Osteoblast (primary cell): ENCODE results near the gene ZSCAN23. TPM values are rescaled to one million over a fixed set of nuclear protein-coding genes. Genes with fewer than 3 reads are reported as not detected.

Source experiments
- DNase-seq: peaks from one replicate; pipeline ENCODE4 v3.0.0; 2011; ENCODE audit warnings: low spot score, mixed read lengths; ENCODE audit not compliant: insufficient read length; ENCODE audit errors: missing footprints
- H2AFZ ChIP-seq: 2 replicates; pipeline ENCODE4 v1.6.0; 2011; ENCODE audit warnings: mild to moderate bottlenecking, low read length
- H3K27ac ChIP-seq: 2 replicates; pipeline ENCODE4 v1.5.1; 2011; ENCODE audit warnings: mild to moderate bottlenecking, low read depth, low read length, moderate library complexity
- H3K27me3 ChIP-seq: 2 replicates; pipeline ENCODE4 v1.6.0; 2012; ENCODE audit warnings: mild to moderate bottlenecking, control low read depth, inconsistent platforms, low read length, moderate library complexity; ENCODE audit not compliant: insufficient read depth
- H3K36me3 ChIP-seq: 2 replicates; pipeline ENCODE4 v1.5.1; 2011; ENCODE audit warnings: mild to moderate bottlenecking, low read length, control low read depth, moderate library complexity; ENCODE audit not compliant: insufficient read depth
- H3K4me1 ChIP-seq: 2 replicates; pipeline ENCODE4 v1.5.1; 2011; ENCODE audit warnings: mild to moderate bottlenecking, low read length, control low read depth, moderate library complexity; ENCODE audit not compliant: insufficient read depth
- H3K4me2 ChIP-seq: 2 replicates; pipeline ENCODE4 v1.6.0; 2011; ENCODE audit warnings: mild to moderate bottlenecking, low read length; ENCODE audit not compliant: insufficient read depth
- H3K4me3 ChIP-seq: fragments of 200-600 bp; sonication (generic); 3 replicates; pipeline ENCODE4 v1.5.1; 2012; ENCODE audit warnings: mild to moderate bottlenecking, low read length, inconsistent platforms; ENCODE audit not compliant: insufficient read depth
- H3K79me2 ChIP-seq: 2 replicates; pipeline ENCODE4 v1.6.0; 2012; ENCODE audit warnings: mild to moderate bottlenecking, low read length, control low read depth, inconsistent platforms; ENCODE audit not compliant: insufficient read depth
- H3K9me3 ChIP-seq: 2 replicates; pipeline ENCODE4 v1.5.1; 2011; ENCODE audit warnings: low read depth, low read length, control low read depth
- H4K20me1 ChIP-seq: 2 replicates; pipeline ENCODE4 v1.6.0; 2012; ENCODE audit warnings: mild to moderate bottlenecking, low read length, control low read depth; ENCODE audit not compliant: insufficient read depth
- total RNA-seq: library from RNA; depleted of rRNA; stranded (reverse); fragments of >200 nt; gene quantifications from 2 replicates; pipeline ENCODE4 v1.2.3, GENCODE V29; 2012
- TF ChIP-seq, protein P1 (sequence below): IDR thresholded peaks from 2 replicates; pipeline ENCODE4 v1.5.1; 2011; ENCODE audit warnings: mild to moderate bottlenecking, low read depth, low read length, moderate library complexity; ENCODE audit errors: extremely low read depth

Gene ZSCAN23
- total RNA-seq, 1 donor: 6.9 TPM

DNA sequence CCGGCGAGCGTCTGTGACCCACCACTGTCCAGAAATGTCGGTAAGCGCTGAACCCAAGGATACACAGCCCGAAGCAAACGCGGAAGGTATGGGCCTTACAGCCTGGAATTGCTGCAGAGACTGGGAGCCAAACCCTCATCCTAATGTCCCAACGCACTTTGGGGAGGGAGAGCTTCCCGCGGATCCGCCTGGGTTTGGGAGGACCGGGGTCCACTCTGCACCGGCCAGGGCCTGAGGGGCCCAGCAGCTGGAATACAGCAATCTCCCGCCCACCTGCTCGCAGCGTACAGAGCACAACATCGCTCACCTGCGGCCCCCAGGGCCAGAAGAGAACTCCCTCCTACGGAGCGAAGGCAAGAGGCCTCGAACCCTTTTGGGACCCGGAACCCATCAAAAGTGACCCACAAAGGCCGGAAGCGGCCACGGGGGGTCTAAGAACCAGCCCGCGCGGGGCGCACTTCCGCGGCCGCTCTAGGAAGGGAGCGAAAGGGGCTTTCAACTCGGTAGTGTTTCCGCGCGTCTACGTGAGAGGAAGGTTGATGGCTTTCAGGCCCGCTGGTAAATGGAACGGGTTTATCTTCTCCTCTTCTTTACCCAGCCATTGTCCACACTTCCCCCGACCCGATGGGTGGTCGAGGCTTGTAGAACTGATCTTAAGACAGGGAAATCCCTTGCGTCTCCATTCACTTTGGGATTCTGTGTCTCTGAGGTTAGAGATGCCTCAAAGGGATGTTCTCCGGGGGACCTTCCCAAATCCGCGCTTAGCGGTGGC lies 43.8 kb downstream of the ZSCAN23 start, which contains the start of gene ZSCAN12:
Gene ZSCAN12, minus strand, starts transcription at position 398 of the 772 bp plus-strand sequence. CDS start 1,342 bp downstream, outside the sequence.
- H3K4me3 ChIP-seq: peak within 1 kb of the TSS; percentile 96
- TF ChIP-seq, protein P1, sequence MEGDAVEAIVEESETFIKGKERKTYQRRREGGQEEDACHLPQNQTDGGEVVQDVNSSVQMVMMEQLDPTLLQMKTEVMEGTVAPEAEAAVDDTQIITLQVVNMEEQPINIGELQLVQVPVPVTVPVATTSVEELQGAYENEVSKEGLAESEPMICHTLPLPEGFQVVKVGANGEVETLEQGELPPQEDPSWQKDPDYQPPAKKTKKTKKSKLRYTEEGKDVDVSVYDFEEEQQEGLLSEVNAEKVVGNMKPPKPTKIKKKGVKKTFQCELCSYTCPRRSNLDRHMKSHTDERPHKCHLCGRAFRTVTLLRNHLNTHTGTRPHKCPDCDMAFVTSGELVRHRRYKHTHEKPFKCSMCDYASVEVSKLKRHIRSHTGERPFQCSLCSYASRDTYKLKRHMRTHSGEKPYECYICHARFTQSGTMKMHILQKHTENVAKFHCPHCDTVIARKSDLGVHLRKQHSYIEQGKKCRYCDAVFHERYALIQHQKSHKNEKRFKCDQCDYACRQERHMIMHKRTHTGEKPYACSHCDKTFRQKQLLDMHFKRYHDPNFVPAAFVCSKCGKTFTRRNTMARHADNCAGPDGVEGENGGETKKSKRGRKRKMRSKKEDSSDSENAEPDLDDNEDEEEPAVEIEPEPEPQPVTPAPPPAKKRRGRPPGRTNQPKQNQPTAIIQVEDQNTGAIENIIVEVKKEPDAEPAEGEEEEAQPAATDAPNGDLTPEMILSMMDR: peak; percentile 67
- H3K79me2 ChIP-seq: peaks cover 42% of the 10 kb centered on the region
- no peaks in the 10 kb centered on the region for H3K27me3 ChIP-seq
- H4K20me1 ChIP-seq: no peaks in the 10 kb centered on the region
- peak within 1 kb of the TSS; percentile 78 for H3K27ac ChIP-seq
- H2AFZ ChIP-seq: peak within 1 kb of the TSS; percentile 98
- peaks cover 5% of the 10 kb centered on the region for H3K36me3 ChIP-seq
- H3K4me2 ChIP-seq: peak within 1 kb of the TSS; percentile 94
- peak; percentile 87 for DNase-seq
- H3K4me1 ChIP-seq: peaks cover 4% of the 10 kb centered on the region
- H3K9me3 ChIP-seq: no peaks in the 10 kb centered on the region

DNA sequence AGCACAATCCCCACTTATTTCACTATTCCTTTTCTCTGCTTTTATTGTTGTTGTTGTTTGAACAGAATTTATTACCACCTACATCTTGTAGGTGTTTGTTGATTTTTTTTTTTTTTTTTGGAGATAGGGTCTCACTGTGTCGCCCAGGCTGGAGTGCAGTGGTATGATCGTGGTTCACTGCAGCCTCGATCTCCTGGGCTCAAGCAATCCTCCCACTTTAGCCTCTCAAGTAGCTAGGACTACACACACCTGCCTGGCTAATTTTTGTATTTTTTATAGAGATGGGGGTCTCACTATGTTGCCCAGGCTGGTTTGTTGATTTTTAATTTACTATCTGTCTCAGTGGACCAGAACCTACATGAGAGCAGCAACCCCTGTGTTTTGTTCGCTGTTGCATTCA lies 47.4 kb downstream of the ZSCAN23 start:
- no peaks in the 10 kb centered on the region for H3K9me3 ChIP-seq
- H4K20me1 ChIP-seq: no peaks in the 10 kb centered on the region
- H3K4me1 ChIP-seq: peaks cover 4% of the 10 kb centered on the region
- H3K27ac ChIP-seq: no peak overlapping the region
- H3K4me3 ChIP-seq: no peak overlapping the region
- no peak overlapping the region for H3K4me2 ChIP-seq
- H2AFZ ChIP-seq: no peak overlapping the region
- H3K36me3 ChIP-seq: peaks cover 25% of the 10 kb centered on the region
- TF ChIP-seq, protein P1: no peak
- no peaks in the 10 kb centered on the region for H3K27me3 ChIP-seq
- H3K79me2 ChIP-seq: peaks cover 48% of the 10 kb centered on the region
- DNase-seq: no peak

DNA sequence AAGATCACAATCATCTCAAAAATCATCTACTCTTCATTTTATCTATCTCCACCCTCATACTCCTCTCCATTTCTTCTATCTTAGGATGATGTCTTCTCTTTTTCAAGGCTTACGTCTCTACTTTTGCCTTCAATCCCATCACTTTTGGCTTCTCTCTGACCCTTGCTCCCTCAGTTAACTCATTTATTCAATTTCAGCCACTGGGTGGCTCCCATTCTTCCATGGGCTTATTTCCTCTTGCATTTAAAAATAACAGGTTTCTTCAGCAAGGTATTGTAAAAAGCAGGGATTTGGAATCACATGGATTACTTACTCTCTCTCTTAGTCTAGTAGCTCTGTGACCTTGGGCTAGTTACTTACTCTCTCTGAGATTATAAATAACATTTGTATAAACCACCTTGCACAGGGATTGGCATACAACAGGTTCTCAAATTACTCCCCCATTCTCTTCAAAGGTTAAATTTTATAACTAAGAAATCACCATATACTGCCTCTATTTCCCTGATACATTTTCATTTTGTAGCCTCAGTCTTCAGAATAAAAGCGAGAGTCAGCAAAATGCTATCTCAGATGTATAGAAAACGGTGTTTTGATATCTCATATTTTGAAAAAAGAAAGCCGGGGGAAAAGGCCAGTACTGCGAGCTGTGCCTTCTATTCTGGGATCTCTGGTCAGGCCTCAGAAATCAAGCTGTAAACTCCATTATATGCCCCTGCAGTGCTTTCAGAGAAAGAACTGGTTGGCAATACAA lies 49.2 kb downstream of the ZSCAN23 start:
- TF ChIP-seq, protein P1: peak; percentile 41
- peak; percentile 36 for DNase-seq
- H3K4me1 ChIP-seq: no peaks in the 10 kb centered on the region
- H3K4me2 ChIP-seq: no peak overlapping the region
- H3K4me3 ChIP-seq: no peak overlapping the region
- no peak overlapping the region for H2AFZ ChIP-seq
- H3K27me3 ChIP-seq: no peaks in the 10 kb centered on the region
- H3K9me3 ChIP-seq: no peaks in the 10 kb centered on the region
- peaks cover 43% of the 10 kb centered on the region for H3K79me2 ChIP-seq
- H3K36me3 ChIP-seq: peaks cover 42% of the 10 kb centered on the region
- no peak overlapping the region for H3K27ac ChIP-seq
- no peaks in the 10 kb centered on the region for H4K20me1 ChIP-seq

DNA sequence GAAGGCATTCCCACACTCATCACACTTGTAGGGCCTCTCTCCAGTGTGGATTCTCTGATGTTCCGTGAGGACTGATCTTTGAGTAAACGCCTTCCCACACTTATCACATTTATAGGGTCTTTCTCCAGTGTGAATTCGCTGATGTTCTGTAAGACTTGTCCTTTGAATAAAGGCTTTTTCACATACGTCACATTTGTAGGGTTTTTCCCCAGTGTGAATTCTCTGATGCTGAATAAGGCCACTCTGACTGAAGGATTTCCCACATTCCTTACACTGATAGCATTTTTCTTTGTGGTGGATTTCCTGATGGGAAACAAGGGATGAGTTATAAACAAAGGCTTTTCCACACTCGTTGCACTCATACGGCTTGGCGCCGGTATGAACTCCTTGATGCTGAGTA lies 52.6 kb downstream of the ZSCAN23 start:
- no peak overlapping the region for H3K27ac ChIP-seq
- H3K4me3 ChIP-seq: no peak overlapping the region
- DNase-seq: no peak
- peaks cover 38% of the 10 kb centered on the region for H3K36me3 ChIP-seq
- no peaks in the 10 kb centered on the region for H4K20me1 ChIP-seq
- H3K79me2 ChIP-seq: peaks cover 19% of the 10 kb centered on the region
- no peak overlapping the region for H3K4me2 ChIP-seq
- no peaks in the 10 kb centered on the region for H3K27me3 ChIP-seq
- H3K4me1 ChIP-seq: no peaks in the 10 kb centered on the region
- H3K9me3 ChIP-seq: no peaks in the 10 kb centered on the region
- TF ChIP-seq, protein P1: no peak
- H2AFZ ChIP-seq: no peak overlapping the region
